GM19238 (cell line): ENCODE data around the gene ARHGAP19.

Source experiments
- DNase-seq: peaks from one replicate; pipeline ENCODE4 v3.0.0; 2011; ENCODE audit warnings: low spot score; ENCODE audit not compliant: insufficient read length

ARHGAP19 gene

GRCh38 chr10:97229322-97230015 is 63.0 kb downstream of the ARHGAP19 start:
- no peak for DNase-seq

GRCh38 chr10:97228775-97229157 is 63.7 kb downstream of the ARHGAP19 start:
- no peak for DNase-seq

GRCh38 chr10:97228130-97228774 is 64.2 kb downstream of the ARHGAP19 start:
- DNase-seq, result no peak

GRCh38 chr10:97226398-97226797 is 66.0 kb downstream of the ARHGAP19 start:
- DNase-seq, result no peak

GRCh38 chr10:97224483-97225435 is 67.7 kb downstream of the ARHGAP19 start:
- DNase-seq, result no peak

- no peak for DNase-seq
These were observed 70.0 kb downstream of the ARHGAP19 start for GRCh38 chr10:97222326-97222961.

GRCh38 chr10:97220355-97220754 is 72.1 kb downstream of the ARHGAP19 start:
- no peak for DNase-seq

GRCh38 chr10:97217299-97217698 is 75.1 kb downstream of the ARHGAP19 start:
- no peak for DNase-seq

GRCh38 chr10:97215619-97216260 is 76.7 kb downstream of the ARHGAP19 start:
- no peak for DNase-seq

GRCh38 chr10:97213431-97213830 is 79.0 kb downstream of the ARHGAP19 start:
- no peak for DNase-seq

- DNase-seq, result no peak
These were observed 81.2 kb downstream of the ARHGAP19 start for GRCh38 chr10:97211229-97211628.

GRCh38 chr10:97210543-97210960 is 81.9 kb downstream of the ARHGAP19 start:
- peak; percentile 47 for DNase-seq

- no peak for DNase-seq
These were observed 84.6 kb downstream of the ARHGAP19 start for GRCh38 chr10:97207756-97208346.

- DNase-seq, result no peak
These were observed 85.3 kb downstream of the ARHGAP19 start for GRCh38 chr10:97207131-97207530.

GRCh38 chr10:97204826-97205679 is 87.4 kb downstream of the ARHGAP19 start:
- DNase-seq, result no peak

- DNase-seq, result no peak
These were observed 89.2 kb downstream of the ARHGAP19 start for GRCh38 chr10:97203220-97203619.

- no peak for DNase-seq
These were observed 91.8 kb downstream of the ARHGAP19 start for GRCh38 chr10:97200616-97201015.

- DNase-seq, result no peak
These were observed 93.3 kb downstream of the ARHGAP19 start for GRCh38 chr10:97199152-97199551.

GRCh38 chr10:97197030-97197500 is 95.4 kb downstream of the ARHGAP19 start:
- no peak for DNase-seq
